ENCODE results near the gene SMIM22. TPM values are rescaled to one million over a fixed set of nuclear protein-coding genes. Genes with fewer than 3 reads are reported as not detected.

The SMIM22 gene
- total RNA-seq, 1 donor from 2014 or later = not detected

GRCh38 chr16:4814542-4815173 lies 19.5 kb downstream of the SMIM22 start:
- DNase-seq (ENCODE audit: low read depth, low spot score) = no peak

GRCh38 chr16:4820652-4821051 lies 25.5 kb downstream of the SMIM22 start:
- DNase-seq (ENCODE audit: low read depth, low spot score) = no peak

- DNase-seq (ENCODE audit: low read depth, low spot score) = no peak
These were observed 30.0 kb downstream of the SMIM22 start for GRCh38 chr16:4825196-4825595.

GRCh38 chr16:4826526-4826925 lies 31.4 kb downstream of the SMIM22 start:
- DNase-seq (ENCODE audit: low read depth, low spot score) = no peak

- DNase-seq (ENCODE audit: low read depth, low spot score) = no peak
These were observed 31.8 kb downstream of the SMIM22 start for GRCh38 chr16:4826980-4827379.

DNA sequence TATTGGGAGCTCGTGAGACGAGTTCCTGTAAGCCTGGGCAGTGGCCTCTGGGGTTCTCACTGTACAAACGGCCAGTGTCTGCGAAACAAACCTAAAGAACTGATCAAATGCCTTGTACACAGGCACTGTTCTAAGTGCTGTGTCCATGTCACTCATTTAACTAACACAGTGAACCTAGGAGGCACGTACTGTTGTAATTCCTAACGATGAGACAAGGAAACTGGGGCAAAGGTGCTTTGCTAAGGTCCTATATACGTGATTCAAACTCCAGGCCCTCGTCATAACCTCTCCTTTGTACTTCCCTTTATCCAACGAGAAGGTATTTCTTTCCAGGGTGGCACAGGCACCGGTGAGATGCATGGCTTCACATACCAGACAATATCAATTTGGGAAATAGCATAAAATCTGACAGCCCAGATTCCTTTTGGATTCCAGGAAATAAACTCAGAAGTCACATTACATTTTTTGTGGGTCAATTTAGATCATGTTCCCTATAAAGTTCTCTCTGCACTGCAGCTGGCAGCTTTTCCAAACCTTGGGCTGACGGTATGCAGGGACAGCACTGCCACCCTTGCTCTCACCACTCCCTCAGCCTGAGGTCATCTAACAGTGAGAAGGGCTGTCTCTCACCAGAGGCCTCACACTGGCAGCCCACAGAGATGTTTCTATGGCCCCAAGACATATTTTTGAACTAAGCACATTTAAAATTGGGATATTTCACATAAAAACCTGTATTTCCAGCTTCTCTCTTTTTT lies 33.6 kb downstream of the SMIM22 start:
- no peak for DNase-seq (ENCODE audit: low read depth, low spot score)

DNA sequence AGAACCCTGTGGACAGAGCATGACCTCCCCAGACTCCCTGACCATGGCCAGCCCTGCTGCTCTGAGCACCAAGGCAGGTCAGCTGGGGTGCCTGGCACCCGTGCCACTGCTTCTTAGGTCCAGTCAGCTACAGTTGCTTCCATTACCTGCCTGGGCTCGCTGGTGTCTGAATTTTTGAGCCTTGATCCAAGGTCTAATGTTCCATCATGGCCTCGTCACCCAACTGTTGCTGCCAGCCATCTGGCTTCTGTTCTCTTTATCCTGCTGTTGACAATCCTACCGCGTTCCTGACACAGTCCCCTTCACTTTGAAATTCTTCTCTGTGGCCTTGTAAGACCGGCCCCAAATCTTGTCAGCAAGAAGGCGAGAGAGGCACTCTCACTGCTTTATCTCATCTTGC lies 35.2 kb downstream of the SMIM22 start:
- DNase-seq (ENCODE audit: low read depth, low spot score) = no peak

- DNase-seq (ENCODE audit: low read depth, low spot score) = no peak
These were observed 36.4 kb downstream of the SMIM22 start for GRCh38 chr16:4831616-4832015.

DNA sequence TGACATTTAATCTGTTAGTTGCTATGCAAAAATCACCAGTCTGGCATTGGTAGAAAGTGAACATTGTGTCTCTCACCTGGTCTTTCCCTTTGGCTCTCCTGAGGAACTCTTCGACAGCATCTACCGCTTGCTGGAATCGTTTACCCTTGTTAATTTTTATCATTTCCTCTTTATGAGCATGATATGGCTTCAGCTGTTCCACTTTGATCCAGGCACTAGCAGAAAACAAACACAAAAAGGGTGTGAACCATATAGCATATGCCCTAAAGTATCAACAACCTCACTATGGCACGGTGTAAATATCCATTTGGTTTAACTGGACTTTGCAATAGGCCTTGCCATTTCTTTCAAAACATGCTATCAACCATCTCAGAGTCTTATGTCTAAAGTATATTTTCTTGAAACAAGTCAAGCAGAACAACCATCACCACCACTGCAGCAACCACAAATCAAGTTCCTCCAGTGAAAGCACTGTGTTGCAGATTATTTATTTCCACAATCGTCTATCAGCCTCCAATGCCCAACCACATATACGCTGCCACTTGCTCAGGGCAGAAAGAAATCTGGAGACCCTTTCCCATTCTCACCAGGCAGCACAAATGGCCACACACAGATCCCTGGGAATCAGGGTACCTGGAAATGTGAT lies 37.7 kb downstream of the SMIM22 start:
- no peak for DNase-seq (ENCODE audit: low read depth, low spot score)

DNA sequence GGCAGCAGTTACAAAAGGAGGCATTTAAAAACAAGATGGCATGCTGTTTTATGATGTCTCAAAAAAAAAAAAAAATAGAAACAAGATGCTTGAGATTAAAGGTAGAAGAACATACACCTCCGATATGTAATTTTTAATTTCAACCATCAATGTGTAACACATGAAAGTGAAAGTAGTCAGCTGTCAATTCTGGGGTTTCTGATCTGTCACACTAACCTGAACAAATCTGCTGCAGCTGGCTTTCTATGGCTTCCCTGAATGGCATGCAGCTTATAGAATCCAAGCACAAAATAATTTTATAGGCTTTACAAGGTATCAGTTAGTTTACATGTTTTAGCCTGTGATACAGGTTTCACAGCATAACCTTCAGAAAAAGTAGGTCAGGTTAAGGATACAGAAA lies 38.4 kb downstream of the SMIM22 start:
- DNase-seq (ENCODE audit: low read depth, low spot score) = no peak

DNA sequence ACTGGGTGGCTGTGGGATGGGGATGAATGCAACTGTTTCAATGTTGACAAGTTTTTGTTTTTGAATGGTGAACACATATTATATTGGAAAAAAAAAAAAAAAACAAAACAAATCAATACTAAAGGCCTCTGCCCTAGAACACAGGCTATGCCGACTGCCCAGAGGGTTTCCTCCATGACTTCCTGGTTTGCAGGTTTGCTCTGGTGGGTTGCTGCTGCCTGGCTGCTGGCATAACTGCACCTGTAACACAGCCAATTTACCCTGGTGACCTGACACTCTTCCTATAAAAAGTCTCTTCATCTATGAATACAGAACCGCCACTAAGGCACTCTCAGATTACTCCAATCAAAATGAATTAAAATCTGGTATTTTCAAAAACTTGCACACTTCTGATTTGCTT lies 41.6 kb downstream of the SMIM22 start:
- DNase-seq (ENCODE audit: low read depth, low spot score) = no peak

- DNase-seq (ENCODE audit: low read depth, low spot score) = no peak
These were observed 42.7 kb downstream of the SMIM22 start for GRCh38 chr16:4837733-4838501.

GRCh38 chr16:4839942-4840341 lies 44.8 kb downstream of the SMIM22 start:
- no peak for DNase-seq (ENCODE audit: low read depth, low spot score)

- DNase-seq (ENCODE audit: low read depth, low spot score) = no peak
These were observed 45.8 kb downstream of the SMIM22 start for GRCh38 chr16:4840984-4841383.

Other genes starting within 250 kb of the SMIM22 start
- not detected in 2 replicates for gene C16orf96, start 239.0 kb upstream of the SMIM22 start, total RNA-seq
- 3.9 and 5.4 TPM in 2 replicates for gene UBALD1, start 180.5 kb upstream of the SMIM22 start, total RNA-seq
- gene MGRN1, start 170.5 kb upstream of the SMIM22 start, total RNA-seq = 22.9 and 24.4 TPM in 2 replicates
- gene NUDT16L1, start 101.8 kb upstream of the SMIM22 start, total RNA-seq = 21.2 and 31.9 TPM in 2 replicates
- 14.3 and 21.6 TPM in 2 replicates for gene ANKS3, start 61.1 kb upstream of the SMIM22 start, total RNA-seq
- gene DNAAF8, start 60.8 kb upstream of the SMIM22 start, total RNA-seq = 0.33 and 0.42 TPM in 2 replicates
- gene ZNF500, start 28.2 kb upstream of the SMIM22 start, total RNA-seq = 5.1 and 6.7 TPM in 2 replicates
- not detected in 2 replicates for gene SEPTIN12, start 7.0 kb upstream of the SMIM22 start, total RNA-seq
- gene ROGDI, start 7.3 kb downstream of the SMIM22 start, total RNA-seq = 10.7 and 11.7 TPM in 2 replicates
- gene GLYR1, start 51.9 kb downstream of the SMIM22 start, total RNA-seq = 55.9 and 75.0 TPM in 2 replicates
- gene UBN1, start 52.1 kb downstream of the SMIM22 start, total RNA-seq = 26.6 and 29.1 TPM in 2 replicates
- 0.26 and 0.71 TPM in 2 replicates for gene PPL, start 141.8 kb downstream of the SMIM22 start, total RNA-seq
- gene SEC14L5, start 163.0 kb downstream of the SMIM22 start, total RNA-seq = under 0.01 TPM in 1 of 2 replicates, not detected in the other
- gene NAGPA, start 238.6 kb downstream of the SMIM22 start, total RNA-seq = 16.0 and 23.5 TPM in 2 replicates

Measured in pulmonary artery endothelial cell (primary cell).